Breast epithelium (tissue), 3 donors: ENCODE measurements around the gene MEIOB.

ENCODE experiments used
- CTCF ChIP-seq, 3 donors: fragments of 450-650 bp; IDR thresholded peaks; one replicate each; pipeline ENCODE4 v1.5.1; 2016 to 2017; ENCODE audit warnings: antibody characterized with exemption in 3 of 3, mild to moderate bottlenecking in 3 of 3, moderate library complexity in 3 of 3
- POLR2AphosphoS5 ChIP-seq, 3 donors: sonication (generic); formaldehyde crosslinking; IDR thresholded peaks; one replicate each; pipeline ENCODE4 v1.6.1; 2017; ENCODE audit warnings: antibody characterized with exemption in 3 of 3

- TF ChIP-seq CTCF (IDR thresholded peaks at IDR 0.05) (no peak), POLR2AphosphoS5 (IDR thresholded peaks at IDR 0.05) (no peak)
Observed at GRCh38 chr16:1832838-1833454, 39.0 kb downstream of the MEIOB start.
